Type B pancreatic cell (in vitro differentiated cells): ENCODE measurements around the gene SMARCB1. TPM values are rescaled to one million over a fixed set of nuclear protein-coding genes. Genes with fewer than 3 reads are reported as not detected.

Experiments
- DNase-seq: peaks from one replicate; pipeline ENCODE4 v3.0.0; 2021; ENCODE audit warnings: mixed read lengths; ENCODE audit not compliant: unreplicated experiment; ENCODE audit errors: extremely low spot score
- H3K27ac Mint-ChIP-seq: 2 replicates; pipeline ENCODE4 v1.8.0; 2021; ENCODE audit warnings: mild to moderate bottlenecking, mixed read lengths
- H3K27me3 Mint-ChIP-seq: 2 replicates; pipeline ENCODE4 v1.8.0; 2021; ENCODE audit warnings: mixed read lengths
- H3K36me3 Mint-ChIP-seq: 2 replicates; pipeline ENCODE4 v1.8.0; 2021; ENCODE audit warnings: mixed read lengths
- H3K4me1 Mint-ChIP-seq: one replicate; pipeline ENCODE4 v1.8.0; 2021; ENCODE audit warnings: mixed read lengths; ENCODE audit not compliant: unreplicated experiment
- H3K4me3 Mint-ChIP-seq: 2 replicates; pipeline ENCODE4 v1.8.0; 2021; ENCODE audit warnings: mild to moderate bottlenecking, mixed read lengths
- H3K9me3 Mint-ChIP-seq: 2 replicates; pipeline ENCODE4 v1.8.0; 2021; ENCODE audit warnings: mixed read lengths
- CTCF ChIP-seq: fragments of 200-600 bp; sonication (generic); conservative IDR thresholded peaks from 2 replicates; pipeline ENCODE4 v1.5.0; 2021; ENCODE audit warnings: antibody characterized with exemption, mild to moderate bottlenecking
- total RNA-seq: library from RNA; stranded (reverse); gene quantifications from 2 replicates; pipeline ENCODE4 v1.2.1, GENCODE V29; 2021; ENCODE audit warnings: low replicate concordance

Gene SMARCB1
- total RNA-seq, 1 donor from 2014 or later, result 159 TPM

DNA sequence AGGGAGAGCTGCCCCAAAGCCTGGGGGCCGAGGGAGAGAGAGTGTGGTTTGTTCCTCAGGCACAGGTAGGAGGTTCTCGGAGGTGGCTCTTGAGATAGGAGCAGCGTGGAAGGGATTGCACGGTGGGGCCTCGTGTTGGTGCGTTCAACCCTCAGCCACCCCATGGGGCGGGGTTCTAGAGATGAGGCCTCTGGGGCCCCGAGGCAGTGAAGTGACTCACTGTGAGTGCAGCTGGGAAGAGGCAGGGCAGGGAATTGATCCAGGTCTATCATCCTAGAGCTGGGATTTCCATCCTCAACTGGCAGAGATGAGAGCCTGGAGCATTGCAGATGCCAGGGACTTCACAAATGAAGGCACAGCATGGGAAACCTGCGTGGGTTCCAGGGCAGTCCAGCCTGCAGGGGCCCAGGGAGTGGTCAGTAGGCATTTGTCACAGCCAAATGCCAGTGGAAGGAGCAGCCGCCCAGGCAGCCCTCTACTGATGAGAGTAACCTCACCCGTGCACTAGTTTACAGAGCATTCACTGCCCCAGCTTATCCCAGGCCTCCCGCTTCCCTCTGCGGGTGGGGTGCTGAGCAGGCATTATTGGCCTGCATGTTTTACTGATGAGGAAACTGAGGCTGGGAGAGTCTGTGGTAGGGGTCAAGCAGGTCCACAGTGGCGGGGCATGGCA, 5.1 kb upstream of the SMARCB1 start:
- no peak for TF ChIP-seq CTCF
- peaks cover 15% of the 10 kb centered on the region for H3K4me1 Mint-ChIP-seq
- no peak overlapping the region for H3K27ac Mint-ChIP-seq
- no peaks in the 10 kb centered on the region for H3K36me3 Mint-ChIP-seq
- H3K27me3 Mint-ChIP-seq, result no peaks in the 10 kb centered on the region
- DNase-seq, result no peak
- no peaks in the 10 kb centered on the region for H3K9me3 Mint-ChIP-seq
- H3K4me3 Mint-ChIP-seq, result no peak overlapping the region

DNA sequence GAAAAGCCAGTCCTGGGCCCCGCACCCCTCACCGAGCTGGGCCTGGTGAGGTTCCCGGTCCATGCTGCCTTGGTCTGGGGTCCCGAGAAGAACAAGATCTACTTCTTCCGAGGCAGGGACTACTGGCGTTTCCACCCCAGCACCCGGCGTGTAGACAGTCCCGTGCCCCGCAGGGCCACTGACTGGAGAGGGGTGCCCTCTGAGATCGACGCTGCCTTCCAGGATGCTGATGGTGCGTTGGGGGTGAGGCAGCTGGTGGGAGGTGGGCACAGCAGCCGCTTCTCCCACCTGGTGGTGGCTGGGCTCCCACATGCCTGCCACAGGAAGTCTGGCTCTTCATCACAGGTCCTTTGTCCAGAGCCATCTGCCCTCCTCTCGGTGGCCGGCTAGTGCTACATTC, 4.5 kb upstream of the SMARCB1 start:
- DNase-seq, result no peak
- H3K9me3 Mint-ChIP-seq, result no peaks in the 10 kb centered on the region
- no peaks in the 10 kb centered on the region for H3K27me3 Mint-ChIP-seq
- H3K36me3 Mint-ChIP-seq, result no peaks in the 10 kb centered on the region
- TF ChIP-seq CTCF, result no peak
- H3K4me3 Mint-ChIP-seq, result no peak overlapping the region
- H3K27ac Mint-ChIP-seq, result no peak overlapping the region
- H3K4me1 Mint-ChIP-seq, result peaks cover 16% of the 10 kb centered on the region

DNA sequence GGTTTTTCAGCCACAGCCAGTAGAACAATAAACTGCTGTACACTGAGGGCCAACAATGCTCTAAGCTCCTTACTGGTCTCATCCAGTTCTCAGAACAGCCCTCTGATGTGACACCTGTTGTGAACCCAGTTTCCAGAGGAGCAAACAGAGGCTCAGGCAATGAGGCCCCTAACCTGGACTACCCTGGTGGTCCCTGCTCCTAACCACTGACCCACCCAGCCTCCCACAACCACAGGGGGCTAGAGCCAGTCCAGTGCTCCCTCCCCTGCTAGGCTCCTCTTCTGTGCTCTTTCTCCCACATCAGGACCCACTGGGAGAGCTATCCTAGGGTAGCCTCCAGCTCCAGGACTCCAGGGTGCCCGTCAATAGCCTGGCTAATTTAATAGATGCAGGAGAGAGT, 4.1 kb upstream of the SMARCB1 start:
- Mint-ChIP-seq H3K27ac (no peak overlapping the region), H3K9me3 (no peaks in the 10 kb centered on the region), H3K27me3 (no peaks in the 10 kb centered on the region), H3K36me3 (no peaks in the 10 kb centered on the region), H3K4me3 (no peak overlapping the region), H3K4me1 (peaks cover 20% of the 10 kb centered on the region)
- no peak for TF ChIP-seq CTCF
- no peak for DNase-seq

- no peaks in the 10 kb centered on the region for H3K9me3 Mint-ChIP-seq
- no peak overlapping the region for H3K27ac Mint-ChIP-seq
- no peaks in the 10 kb centered on the region for H3K36me3 Mint-ChIP-seq
- no peak for DNase-seq
- H3K4me3 Mint-ChIP-seq, result no peak overlapping the region
- peaks cover 25% of the 10 kb centered on the region for H3K4me1 Mint-ChIP-seq
- TF ChIP-seq CTCF, result no peak
- H3K27me3 Mint-ChIP-seq, result no peaks in the 10 kb centered on the region
Measured at GRCh38 chr22:23783265-23784150, 3.3 kb upstream of the SMARCB1 start.

- no peak overlapping the region for H3K27ac Mint-ChIP-seq
Measured at GRCh38 chr22:23784215-23784732, 2.5 kb upstream of the SMARCB1 start.

More at GRCh38 chr22:23784215-23784732, 2.5 kb upstream of the SMARCB1 start:
- Mint-ChIP-seq H3K4me3 (peak overlapping the region; percentile 19), H3K36me3 (no peaks in the 10 kb centered on the region), H3K9me3 (no peaks in the 10 kb centered on the region), H3K27me3 (no peaks in the 10 kb centered on the region), H3K4me1 (peaks cover 27% of the 10 kb centered on the region)
- DNase-seq, result no peak
- TF ChIP-seq CTCF, result no peak
